HEK293T (cell line): ENCODE data around the gene DMBX1.

Source experiments
- CTCF ChIA-PET: fragments of 350-600 bp; formaldehyde crosslinking; extraction: SDS; loops from one replicate; lab custom pipeline; 2021; ENCODE audit warnings: antibody characterized with exemption, inconsistent platforms; lab: Yijun Ruan, JAX
- POLR2A ChIA-PET: fragments of 350-600 bp; formaldehyde crosslinking; extraction: SDS; loops from one replicate; lab custom pipeline; 2020; ENCODE audit warnings: antibody characterized with exemption, inconsistent platforms; lab: Yijun Ruan, JAX
- DNase-seq: peaks from one replicate; pipeline ENCODE4 v3.0.0; 2012; ENCODE audit warnings: mixed read lengths; ENCODE audit errors: extremely low spot score
- ARNT ChIP-seq: fragments of 450-650 bp; IDR thresholded peaks from 2 replicates; pipeline ENCODE4 v1.6.1; 2017; ENCODE audit warnings: mild to moderate bottlenecking
- BHLHE40 ChIP-seq: fragments of 450-650 bp; IDR thresholded peaks from 2 replicates; pipeline ENCODE4 v1.6.1; 2016; ENCODE audit warnings: mild to moderate bottlenecking, moderate library complexity, borderline replicate concordance
- CTBP1 ChIP-seq: fragments of 450-650 bp; IDR thresholded peaks from 2 replicates; pipeline ENCODE4 v1.6.1; 2016; ENCODE audit warnings: borderline replicate concordance
- ELF4 ChIP-seq: fragments of 450-650 bp; IDR thresholded peaks from 2 replicates; pipeline ENCODE4 v1.6.1; 2017; ENCODE audit warnings: antibody characterized with exemption
- FOXA1 ChIP-seq: fragments of 450-650 bp; IDR thresholded peaks from 2 replicates; pipeline ENCODE4 v1.6.1; 2016; ENCODE audit warnings: mild to moderate bottlenecking
- FOXK2 ChIP-seq: fragments of 450-650 bp; IDR thresholded peaks from 2 replicates; pipeline ENCODE4 v1.6.1; 2016; ENCODE audit warnings: mild to moderate bottlenecking
- FOXM1 ChIP-seq: fragments of 450-650 bp; IDR thresholded peaks from 2 replicates; pipeline ENCODE4 v1.6.1; 2017; ENCODE audit warnings: mild to moderate bottlenecking, borderline replicate concordance
- HDGF ChIP-seq: fragments of 450-650 bp; IDR thresholded peaks from 2 replicates; pipeline ENCODE4 v1.6.1; 2017; ENCODE audit warnings: antibody characterized with exemption, borderline replicate concordance
- L3MBTL2 ChIP-seq: fragments of 450-650 bp; conservative IDR thresholded peaks from 2 replicates; pipeline ENCODE4 v1.6.1; 2016; ENCODE audit warnings: mild to moderate bottlenecking
- LEF1 ChIP-seq: fragments of 450-650 bp; IDR thresholded peaks from 2 replicates; pipeline ENCODE4 v1.6.1; 2017; ENCODE audit warnings: mild to moderate bottlenecking, borderline replicate concordance
- NFRKB ChIP-seq: fragments of 450-650 bp; IDR thresholded peaks from 2 replicates; pipeline ENCODE4 v1.6.1; 2016; ENCODE audit warnings: mild to moderate bottlenecking, moderate library complexity
- SP1 ChIP-seq: fragments of 450-650 bp; IDR thresholded peaks from 2 replicates; pipeline ENCODE4 v1.6.1; 2017
- SUZ12 ChIP-seq: fragments of 450-650 bp; IDR thresholded peaks from 2 replicates; pipeline ENCODE4 v1.6.1; 2016; ENCODE audit warnings: mild to moderate bottlenecking
- TARDBP ChIP-seq: fragments of 450-650 bp; IDR thresholded peaks from 2 replicates; pipeline ENCODE4 v1.6.1; 2016
- ZNF384 ChIP-seq: fragments of 450-650 bp; IDR thresholded peaks from 2 replicates; pipeline ENCODE4 v1.6.1; 2016
- TF ChIP-seq, protein P1 (sequence below): fragments of 450-650 bp; IDR thresholded peaks from 2 replicates; pipeline ENCODE4 v1.6.1; 2016

The DMBX1 gene

DNA sequence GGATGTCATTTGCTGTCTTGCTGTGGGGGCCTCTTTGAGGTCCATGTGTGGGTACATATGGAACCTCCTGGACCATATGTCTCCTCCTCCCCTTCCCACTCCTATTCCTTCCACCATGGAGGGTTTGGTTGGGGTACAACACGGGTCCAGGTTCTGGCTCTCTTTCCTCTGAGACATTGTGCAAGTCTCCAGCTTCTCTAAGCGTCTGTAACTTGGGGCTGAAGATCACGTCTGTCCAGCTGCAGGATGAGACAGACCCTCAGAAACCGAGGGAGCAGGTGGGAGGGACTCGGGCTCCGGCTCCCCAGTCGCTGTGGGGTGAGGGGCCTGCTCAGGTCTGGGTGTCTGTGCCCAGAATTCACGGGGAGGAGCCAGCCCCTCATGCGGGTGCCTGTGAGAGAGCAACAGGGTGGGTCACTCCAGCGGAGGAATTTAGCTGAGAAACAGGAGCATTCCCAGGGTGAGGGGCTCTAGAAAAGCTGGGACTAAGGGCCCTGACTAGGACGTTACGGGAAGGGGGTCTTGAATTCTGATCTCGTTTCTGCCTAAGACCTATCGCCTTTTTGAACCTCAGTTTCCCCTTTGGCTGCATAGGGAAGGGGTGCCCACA, 42.0 kb upstream of the DMBX1 start:
- TF ChIP-seq ELF4 (no peak), ZNF384 (no peak), CTBP1 (no peak), BHLHE40 (no peak)
- ChIA-PET CTCF (interaction anchor here (0.5 to 4.9 kb wide), 22 partner anchors 11 to 113 kb away, joined by 3 to 82 read pairs (median 5); a partner anchor contains a TSS), POLR2A (no interaction called here)
- DNase-seq: no peak

DNA sequence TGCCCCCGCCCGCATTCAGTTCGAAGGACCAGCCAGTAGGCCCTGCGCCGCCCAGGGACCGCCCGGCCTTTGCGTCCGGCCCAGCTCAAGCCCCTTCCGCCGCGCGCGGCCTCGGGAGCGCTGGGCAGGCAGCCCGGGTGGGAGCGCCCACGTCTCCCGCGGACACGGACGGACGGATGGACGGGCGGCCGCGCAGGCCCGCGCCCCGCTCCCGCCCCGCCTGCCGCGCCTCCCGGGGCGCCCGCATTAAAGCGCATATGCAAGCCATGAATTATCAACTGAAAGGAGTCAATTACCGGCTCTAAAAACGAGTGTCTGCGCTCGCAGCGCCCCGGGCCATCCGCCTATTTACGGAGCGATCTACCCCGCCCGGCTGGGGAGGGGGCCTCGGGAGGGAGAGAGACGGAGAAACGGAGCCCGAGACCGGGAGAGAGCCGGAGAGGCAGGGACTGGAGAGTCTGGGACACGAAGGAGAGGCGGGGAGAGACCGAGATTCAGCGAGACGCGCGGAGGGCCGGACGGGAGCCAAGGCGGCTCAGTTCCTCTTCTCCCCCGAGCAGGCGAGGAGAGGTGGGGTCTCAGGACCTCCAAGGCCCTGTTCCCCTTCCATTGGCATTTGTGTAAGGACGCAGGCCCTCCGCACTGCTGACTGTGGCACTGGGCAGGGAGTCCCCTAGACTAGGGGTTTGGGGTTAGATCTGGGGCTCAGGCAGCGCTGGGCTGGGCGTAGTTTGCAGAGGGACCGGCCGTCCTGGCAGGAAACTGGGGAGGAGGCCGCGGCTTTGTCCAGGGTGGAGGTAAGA, 41.3 kb upstream of the DMBX1 start:
- POLR2A ChIA-PET: no interaction called here
- CTCF ChIA-PET: interaction anchor here (1.7 to 4.9 kb wide), 2 partner anchors 20 to 79 kb away, joined by 4 to 82 read pairs; no protein-coding TSS in a partner anchor
- no peak for TF ChIP-seq BHLHE40
- TF ChIP-seq SUZ12: no peak
- no peak for TF ChIP-seq HDGF
- TF ChIP-seq NFRKB: no peak
- TF ChIP-seq ARNT: no peak
- no peak for TF ChIP-seq FOXA1
- TF ChIP-seq FOXM1: no peak
- no peak for TF ChIP-seq ZNF384
- no peak for TF ChIP-seq CTBP1
- TF ChIP-seq L3MBTL2: no peak
- no peak for TF ChIP-seq LEF1
- TF ChIP-seq, protein P1, sequence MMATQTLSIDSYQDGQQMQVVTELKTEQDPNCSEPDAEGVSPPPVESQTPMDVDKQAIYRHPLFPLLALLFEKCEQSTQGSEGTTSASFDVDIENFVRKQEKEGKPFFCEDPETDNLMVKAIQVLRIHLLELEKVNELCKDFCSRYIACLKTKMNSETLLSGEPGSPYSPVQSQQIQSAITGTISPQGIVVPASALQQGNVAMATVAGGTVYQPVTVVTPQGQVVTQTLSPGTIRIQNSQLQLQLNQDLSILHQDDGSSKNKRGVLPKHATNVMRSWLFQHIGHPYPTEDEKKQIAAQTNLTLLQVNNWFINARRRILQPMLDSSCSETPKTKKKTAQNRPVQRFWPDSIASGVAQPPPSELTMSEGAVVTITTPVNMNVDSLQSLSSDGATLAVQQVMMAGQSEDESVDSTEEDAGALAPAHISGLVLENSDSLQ: no peak
- TF ChIP-seq SP1: no peak
- no peak for TF ChIP-seq ELF4
- no peak for TF ChIP-seq TARDBP
- no peak for TF ChIP-seq FOXK2
- no peak for DNase-seq

DNA sequence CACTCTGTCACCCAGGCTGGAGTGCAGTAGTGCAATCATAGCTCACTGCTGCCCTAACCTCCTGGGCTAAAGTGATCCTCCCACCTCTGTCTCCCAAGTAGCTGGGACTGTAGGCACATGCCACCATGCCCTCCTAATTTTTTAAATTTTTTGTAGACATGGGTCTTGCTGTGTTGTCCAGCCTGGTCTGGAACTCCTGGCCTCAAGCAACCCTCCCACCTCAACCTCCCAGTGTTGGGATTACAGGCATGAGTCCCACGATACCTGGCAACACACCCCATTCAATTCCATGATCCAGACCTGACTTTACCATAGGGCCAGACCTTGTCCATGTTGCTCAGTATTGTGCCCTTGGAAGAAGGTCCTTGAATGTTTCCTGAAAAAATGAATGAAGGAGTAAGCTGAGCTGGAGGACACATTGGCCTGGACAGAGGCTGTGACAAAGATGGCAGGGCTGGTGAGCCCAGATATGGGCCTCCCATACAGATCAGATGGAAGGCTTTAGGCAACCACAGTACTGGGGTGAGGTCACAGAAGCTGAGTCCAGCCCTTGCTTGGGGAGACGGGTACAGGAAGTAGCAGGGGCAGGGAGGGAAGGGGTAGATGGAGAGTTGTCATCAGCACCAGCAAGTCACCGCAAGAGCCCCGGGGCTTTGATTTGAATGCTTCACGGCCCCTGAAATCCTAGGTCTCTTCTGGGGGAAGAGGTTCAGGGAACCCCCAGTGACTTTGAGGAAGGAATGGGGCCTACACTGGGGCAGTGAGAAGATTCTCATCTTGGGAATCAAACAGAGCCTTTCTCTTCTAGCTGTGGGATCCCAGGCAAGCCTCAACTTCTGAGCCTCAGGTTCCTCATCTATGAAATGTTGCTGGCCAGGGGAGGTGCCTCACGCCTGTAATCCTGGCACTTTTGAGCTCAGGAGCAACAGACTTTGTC, 40.1 kb upstream of the DMBX1 start:
- TF ChIP-seq L3MBTL2 (no peak), FOXA1 (no peak), TARDBP (no peak), BHLHE40 (no peak), SUZ12 (no peak), FOXM1 (no peak), FOXK2 (no peak), NFRKB (no peak), ZNF384 (no peak), ELF4 (no peak), CTBP1 (no peak), ARNT (no peak), HDGF (no peak), SP1 (no peak), LEF1 (no peak)
- TF ChIP-seq, protein P1: no peak
- ChIA-PET POLR2A (no interaction called here), CTCF (interaction anchor here (0.6 to 1.6 kb wide), 4 partner anchors 24 to 83 kb away, joined by 3 to 5 read pairs (median 3); no protein-coding TSS in a partner anchor)
- DNase-seq: no peak

DNA sequence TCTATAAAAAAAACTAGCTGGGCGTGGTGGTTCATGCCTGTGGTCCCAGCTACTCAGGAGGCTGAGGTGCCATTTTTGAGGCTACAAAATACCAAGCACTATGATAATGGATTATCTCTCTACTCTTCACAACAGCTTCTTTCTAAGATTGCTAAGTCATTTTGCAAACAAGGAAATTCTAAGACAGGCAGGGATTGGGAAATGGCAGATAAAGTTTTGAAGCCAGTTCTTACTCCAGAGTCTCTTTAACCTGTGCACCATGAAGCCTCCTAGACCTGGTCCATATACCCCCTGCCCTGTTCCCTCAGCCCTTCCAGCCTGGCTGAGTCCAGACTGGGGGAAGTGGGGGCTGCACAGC, 39.5 kb upstream of the DMBX1 start:
- no peak for DNase-seq
- CTCF ChIA-PET: interaction anchor here (0.6 to 1.6 kb wide), 3 partner anchors 41 to 83 kb away, joined by 3 to 5 read pairs (median 3); no protein-coding TSS in a partner anchor
- POLR2A ChIA-PET: interaction anchor here (0.8 kb wide), 1 partner anchor 8 kb away, joined by 4 read pairs; no protein-coding TSS in a partner anchor
- no peak for TF ChIP-seq CTBP1
- TF ChIP-seq, protein P1: no peak
- TF ChIP-seq SUZ12: no peak
- TF ChIP-seq TARDBP: no peak
- TF ChIP-seq ELF4: no peak
- no peak for TF ChIP-seq ARNT
- TF ChIP-seq HDGF: no peak
- no peak for TF ChIP-seq FOXK2
- TF ChIP-seq ZNF384: no peak
- TF ChIP-seq SP1: no peak
- TF ChIP-seq BHLHE40: no peak
- TF ChIP-seq NFRKB: no peak
- TF ChIP-seq FOXA1: no peak
